Hindlimb muscle (tissue), 1 donor: ENCODE results near the gene DMRT2. TPM values are rescaled to one million over a fixed set of nuclear protein-coding genes. Genes with fewer than 3 reads are reported as not detected.

Source experiments
- DNase-seq: peaks from one replicate; pipeline ENCODE4 v3.0.0-alpha.2; 2013
- polyA plus RNA-seq: library from polyadenylated mRNA; unstranded; fragments of 120-200 nt; gene quantifications from one replicate; pipeline ENCODE4 v1.2.1, GENCODE V29; 2013; ENCODE audit not compliant: insufficient read length

The DMRT2 gene
- polyA plus RNA-seq, result 31.0 TPM

DNA sequence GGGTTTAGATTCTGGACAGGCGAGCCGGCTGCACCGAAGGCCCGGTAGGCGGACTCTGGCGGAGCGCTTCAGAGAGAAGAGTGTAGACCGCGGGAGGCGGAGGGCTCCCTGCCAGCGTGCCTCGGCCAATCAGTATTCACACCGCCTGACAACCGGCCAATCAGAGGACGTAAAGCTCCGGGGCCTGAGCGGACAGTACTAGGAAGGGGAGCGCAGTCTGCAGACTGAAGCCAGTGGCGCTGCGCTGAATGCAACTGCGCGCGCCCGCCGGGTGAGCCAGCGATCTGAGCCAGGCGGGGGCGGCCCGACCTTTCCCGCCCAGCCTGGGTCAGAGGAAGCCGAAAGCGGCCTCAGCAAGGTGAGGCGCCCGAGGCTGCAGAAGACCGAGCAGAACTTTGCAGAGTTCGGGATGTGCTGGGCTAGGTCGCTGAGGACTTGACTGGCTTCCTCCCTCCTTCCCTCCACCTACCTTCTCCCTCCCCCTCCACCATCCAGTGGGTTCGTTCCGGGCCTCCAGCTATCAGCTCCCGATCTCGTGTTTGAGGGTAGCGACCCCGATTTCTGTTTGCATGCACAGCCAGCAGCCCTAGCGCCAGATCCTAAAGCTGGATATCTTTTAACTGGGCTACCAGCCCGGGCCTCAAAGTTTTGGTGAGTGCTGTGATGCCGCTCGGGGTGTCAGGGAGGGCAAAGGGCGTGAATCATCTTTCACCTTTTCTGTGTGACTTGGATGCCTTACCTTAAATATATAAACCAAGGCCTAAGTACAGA lies at the start of gene DMRT2:
Gene DMRT2, plus strand, starts transcription at position 233 of the 771 bp plus-strand sequence. CDS start 1,257 bp downstream, outside the sequence.
- peak; percentile 98 for DNase-seq

DNA sequence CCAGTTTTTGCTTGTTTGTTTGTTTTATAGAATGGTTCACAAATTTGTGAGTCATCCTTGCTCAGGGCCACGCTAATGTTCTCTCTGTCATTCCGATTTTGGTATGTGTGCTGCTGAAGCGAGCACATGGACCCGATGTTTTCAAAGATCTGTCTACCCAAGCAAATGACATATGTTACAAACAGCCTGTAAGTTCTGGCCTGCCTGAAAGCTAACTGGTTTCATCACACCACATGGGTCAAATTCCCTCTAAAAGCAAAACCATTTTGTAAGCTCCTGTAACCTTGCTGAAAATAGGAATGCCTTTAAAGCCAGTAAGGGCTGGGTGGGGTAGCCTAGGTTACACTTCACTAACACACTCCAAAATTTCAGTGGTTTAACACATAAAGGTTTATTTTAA lies 48.3 kb upstream of the DMRT2 start:
- DNase-seq, result no peak

DNA sequence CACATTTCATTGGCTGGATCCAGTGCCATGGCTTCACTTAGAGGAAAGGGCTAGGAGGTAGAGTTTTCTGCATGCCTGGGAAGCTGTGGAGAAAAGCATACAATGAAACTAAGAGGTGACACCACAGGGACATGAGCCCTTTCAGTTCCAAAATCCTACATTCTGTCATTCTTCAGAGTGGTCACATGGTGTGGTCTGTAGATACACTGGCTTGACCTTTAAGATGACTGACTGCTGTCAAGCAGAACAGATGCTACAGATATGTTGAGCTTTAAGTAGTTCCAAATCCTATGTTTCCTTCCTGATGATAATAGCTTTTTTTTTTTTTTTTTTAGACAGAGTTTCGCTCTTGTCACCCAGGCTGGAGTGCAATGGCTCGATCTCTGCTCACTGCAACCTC lies 47.5 kb upstream of the DMRT2 start:
- DNase-seq, result no peak

DNA sequence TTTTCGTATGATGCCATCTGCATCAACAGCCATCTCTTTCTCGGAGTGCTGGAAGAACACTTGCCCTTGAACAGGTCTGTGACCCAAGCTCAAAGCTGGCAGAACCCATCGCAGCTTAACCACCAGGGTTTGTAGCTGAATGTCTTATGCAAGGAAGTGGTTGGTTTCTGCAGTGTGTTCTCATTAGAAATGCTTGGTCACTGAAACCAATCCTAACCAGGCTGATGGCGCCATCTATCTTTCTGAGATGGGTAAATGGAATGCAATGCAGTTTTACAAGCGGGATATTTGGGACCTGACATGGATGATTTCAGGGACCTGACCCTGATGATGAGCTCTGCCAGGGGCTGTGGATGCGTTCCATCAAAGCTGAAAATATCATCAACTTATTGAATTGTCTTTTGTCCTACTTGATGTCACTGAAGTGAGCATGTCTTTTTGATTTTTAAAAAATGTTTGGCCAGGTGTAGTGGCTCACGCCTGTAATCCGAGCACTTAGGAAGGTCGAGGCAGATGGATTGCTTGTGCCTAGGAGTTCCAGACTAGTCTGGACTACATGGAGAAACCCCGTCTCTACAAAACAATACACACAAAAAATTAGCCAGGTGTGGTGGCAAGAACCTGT lies 45.0 kb upstream of the DMRT2 start:
- peak; percentile 45 for DNase-seq

DNA sequence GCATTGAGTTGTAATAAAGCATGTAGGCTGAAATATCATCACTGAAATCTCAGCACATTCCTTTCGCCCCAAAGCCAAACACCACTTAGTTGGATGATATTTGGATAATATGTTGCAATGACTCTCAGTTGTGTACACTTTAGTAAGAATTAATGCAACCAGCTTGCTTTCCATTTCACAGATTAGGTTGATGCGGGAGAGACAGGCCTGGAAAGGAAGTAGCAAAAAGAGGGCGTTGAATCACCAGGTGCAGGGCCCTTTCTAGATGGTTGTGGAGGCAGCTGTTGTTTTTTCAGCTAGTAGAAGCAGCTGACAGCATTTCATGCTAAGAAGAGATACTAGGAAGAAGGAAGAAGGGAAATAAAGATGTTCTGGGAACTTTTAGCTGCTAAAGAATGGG lies 42.8 kb upstream of the DMRT2 start:
- no peak for DNase-seq

DNA sequence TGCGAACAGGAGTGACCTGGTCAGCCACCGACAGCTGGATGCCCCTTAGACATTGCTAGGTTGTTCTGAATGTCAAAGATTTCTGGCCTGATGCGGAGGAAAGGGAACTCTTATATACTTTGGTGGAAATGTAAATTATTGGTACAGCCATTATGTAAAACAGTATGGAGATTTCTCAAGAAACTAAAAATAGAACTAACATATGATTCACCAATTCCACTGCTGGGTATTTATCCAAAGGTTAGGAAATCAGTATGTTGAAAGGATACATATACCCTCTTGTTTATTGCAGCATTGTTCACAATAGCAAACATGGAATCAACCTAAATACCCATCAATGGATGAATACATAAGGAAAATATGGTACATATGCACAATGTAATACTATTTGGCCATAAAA lies 41.9 kb upstream of the DMRT2 start:
- DNase-seq, result no peak

DNA sequence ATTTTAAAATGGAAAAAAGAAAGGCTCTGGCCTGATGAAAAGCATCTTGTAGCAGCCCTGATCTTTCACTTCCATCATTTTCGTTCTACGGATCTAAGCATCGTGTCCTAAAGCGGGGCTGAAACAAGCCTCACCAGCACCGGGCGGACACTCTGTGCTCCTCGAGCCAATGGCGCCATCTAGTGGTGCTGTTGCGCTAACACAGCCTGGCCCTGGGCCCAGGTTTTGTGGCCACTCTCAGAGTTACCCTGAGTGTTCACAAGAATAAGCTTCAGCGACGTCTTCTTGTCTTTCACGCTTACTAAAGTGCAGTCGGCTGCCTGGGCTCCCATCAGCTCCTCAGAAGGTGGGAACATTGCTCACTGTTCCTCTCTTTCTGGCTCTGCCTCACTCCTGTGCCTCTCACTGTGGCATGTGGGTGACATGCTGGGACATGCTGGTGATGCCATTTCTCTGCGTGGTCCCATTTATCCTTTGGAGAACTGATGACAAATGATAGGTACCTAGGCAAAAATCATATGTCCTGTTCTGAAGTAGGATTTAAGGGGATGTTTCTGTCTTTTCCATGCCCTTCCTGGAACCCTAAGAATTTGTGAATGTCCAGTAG lies 41.0 kb upstream of the DMRT2 start:
- DNase-seq, result peak; percentile 83

DNA sequence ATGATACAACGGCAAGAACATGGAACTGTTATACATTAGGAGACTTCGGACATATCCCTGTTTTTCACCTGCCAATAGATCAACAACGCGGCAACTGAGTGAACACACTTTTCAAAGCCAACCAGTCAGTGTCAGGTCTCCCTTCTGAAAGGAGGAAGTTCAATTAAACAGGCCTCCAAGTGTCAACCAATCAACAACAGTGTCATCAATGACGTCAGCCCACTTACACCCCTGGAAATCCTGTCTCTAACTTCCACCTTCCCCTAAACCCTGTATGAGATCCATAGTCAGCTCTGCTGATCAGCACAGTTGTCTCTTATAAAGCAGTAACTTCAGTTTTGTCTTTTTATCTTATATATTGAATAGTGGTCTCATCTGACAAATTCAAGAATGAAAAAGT lies 37.1 kb upstream of the DMRT2 start:
- no peak for DNase-seq

DNA sequence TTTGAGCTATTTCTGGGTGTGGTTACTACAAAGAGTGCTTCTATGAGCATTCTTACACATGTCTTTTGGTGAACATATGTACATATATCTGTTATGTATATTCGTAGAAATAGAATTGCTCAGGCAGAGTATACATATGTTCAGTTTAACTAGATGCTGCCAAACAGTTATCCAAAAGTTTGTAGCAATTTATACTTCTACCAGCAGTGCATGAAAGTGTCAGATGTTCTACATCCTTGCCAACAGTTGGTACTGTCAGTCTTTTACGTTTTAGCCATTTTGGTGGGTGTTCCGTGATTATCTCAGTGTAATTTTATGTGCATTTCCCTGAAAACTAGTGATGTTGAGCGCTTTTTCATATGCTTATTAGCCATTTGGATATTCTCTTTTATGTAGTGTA lies 35.9 kb upstream of the DMRT2 start:
- no peak for DNase-seq

DNA sequence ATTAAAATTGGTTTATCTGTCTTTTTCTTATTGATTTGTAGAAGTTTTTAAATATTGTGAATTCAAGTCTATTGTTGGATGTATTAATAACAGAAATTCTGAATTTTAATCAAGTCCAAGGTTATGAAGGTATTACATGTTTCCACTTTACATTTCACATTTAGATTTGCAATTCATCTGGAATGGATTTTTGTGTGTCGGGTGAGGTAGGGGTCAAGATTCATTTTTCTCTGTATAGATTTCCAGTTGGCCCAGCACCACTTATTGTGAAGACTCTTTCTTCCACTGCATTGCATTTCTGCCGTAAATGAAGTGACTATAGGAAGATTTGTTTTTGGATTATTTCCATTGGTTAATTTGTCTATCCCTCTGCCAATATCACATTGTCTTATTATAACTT lies 35.5 kb upstream of the DMRT2 start:
- no peak for DNase-seq

DNA sequence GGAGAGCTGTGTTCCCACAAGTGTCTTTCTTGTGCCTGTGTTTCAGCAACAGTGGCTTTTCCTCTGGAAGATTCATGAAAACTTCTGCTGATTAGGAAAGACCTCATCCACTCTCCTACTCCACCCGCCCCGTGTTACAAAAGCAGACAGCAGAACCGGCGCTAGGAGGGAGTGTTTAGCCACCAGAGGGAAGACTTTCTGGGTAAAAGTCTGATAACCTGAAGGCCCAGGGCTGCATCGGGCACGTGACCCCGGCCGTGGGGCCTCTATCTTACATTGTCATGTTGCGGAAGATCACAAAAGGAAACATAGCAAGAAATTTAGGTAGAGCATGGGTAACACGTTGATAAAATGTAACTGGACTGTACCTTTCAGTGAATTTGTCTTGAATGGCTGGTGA lies 32.0 kb upstream of the DMRT2 start:
- DNase-seq, result no peak

DNA sequence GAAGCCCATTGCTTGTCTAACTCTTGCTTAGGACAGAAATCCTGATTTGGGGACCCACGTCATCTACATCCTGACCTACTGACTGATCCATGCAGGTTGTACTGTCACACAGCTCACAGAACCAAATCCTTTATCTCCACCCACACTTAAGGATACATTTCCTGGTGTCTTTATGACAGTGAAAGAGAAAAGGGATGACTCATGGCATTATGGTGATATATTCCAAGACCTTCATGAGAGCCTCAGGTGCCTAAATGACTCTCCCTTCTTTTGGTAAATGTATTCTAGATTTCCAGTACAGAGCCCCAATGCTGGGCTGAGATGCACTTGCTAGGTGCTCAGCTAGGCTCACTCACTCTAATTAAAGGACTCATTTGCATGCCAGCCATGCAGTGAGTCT lies 26.0 kb upstream of the DMRT2 start:
- no peak for DNase-seq

DNA sequence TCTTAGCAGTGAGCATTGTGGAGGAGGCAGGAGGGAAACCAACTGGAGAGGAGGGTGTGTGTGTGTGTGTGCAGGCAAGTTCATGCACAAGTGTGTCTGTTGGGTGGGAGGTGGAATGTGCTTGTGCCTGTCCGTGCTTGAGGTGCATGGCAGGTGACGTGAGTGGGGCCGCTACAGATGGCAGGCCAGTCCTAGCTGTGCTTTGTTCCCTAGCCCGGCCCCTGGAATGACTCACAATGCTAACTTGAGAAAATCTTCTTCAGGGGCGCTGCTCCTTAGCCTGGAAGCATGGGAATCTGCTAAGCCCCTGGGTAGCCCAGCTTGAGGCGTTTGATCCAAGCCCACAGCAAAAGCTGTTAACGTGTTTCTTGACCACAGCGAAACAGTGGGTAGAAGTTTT lies 25.0 kb upstream of the DMRT2 start:
- DNase-seq, result no peak

DNA sequence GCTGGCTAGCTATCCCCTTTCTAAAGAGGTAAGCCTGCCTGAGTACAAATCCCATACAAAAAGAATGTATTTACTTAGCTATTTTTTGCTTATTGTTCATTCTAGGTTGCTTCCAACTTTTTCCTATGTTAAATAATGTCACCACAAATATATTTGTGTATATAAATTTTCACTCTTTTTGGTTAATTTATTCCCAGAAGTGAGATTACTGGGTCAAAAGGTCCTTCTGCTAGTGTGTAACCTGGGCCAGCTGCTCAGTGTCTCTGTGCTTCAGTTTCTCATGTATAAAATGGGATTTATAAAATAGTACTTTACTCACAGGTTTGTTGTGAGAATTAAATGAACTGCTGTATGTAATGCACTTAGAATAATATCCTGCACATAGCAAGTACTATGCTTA lies 23.9 kb upstream of the DMRT2 start:
- no peak for DNase-seq

DNA sequence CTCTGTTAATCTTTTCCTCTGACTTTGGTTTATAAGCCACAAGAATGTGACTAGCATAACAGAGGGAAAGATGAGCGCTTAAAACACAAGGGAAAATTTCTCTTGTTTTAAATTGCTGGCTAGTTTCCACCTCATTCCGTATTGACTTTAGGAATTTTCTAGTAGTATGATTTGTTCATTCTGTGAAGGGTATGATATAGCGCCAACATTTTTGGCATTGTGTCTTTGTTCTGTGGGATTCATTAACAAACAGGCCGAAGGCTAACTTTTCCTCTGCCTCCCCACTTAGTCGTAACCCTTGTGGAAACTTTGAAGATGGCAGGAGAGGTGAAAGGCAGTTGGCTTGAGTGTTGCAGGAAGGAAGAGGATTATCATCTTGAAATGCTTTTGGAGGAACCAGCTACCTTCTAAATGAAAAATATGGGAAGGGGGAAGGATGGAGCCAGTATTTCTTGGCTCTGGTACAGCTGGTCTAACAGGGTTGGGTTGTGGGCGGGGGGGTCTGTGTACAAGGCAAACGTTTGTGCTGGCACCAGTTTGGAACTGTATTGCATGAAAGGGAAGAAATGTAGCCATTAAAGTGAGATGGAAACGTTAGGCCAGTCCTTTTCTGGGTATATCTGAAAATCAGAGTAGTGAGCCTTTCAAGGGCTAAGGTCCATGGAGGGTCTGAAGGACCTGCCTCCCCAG lies 21.5 kb upstream of the DMRT2 start:
- no peak for DNase-seq

DNA sequence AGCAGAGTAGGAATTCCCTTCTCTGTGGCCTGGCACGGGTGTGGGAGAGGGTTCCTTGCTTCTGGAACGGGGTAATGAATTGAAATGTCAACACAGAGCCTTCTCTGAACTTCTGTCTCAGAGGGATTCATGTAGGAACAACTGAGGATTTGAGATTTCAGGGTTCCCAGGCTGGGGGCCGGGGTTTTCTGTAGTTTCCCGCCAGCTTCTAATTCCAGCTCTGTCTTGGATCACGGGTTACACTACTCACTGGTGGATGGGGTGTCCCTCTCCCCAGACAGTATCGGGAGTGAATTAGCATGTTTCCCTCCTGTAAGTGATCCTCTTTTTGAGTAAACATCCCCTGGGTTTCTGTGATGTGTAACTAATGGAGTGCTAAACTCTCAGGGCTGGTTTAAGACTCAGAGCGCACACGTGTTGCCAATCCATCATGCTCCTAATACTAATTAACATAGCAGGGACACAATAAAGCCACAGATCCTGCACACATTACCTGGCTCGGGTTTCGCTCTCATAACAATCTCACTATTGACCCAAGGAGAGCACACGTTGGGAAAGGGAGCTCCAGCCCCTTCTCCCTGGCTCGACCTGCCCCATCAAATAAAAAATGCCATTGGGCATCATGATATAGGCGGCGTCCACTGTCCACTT lies 18.1 kb upstream of the DMRT2 start:
- no peak for DNase-seq

DNA sequence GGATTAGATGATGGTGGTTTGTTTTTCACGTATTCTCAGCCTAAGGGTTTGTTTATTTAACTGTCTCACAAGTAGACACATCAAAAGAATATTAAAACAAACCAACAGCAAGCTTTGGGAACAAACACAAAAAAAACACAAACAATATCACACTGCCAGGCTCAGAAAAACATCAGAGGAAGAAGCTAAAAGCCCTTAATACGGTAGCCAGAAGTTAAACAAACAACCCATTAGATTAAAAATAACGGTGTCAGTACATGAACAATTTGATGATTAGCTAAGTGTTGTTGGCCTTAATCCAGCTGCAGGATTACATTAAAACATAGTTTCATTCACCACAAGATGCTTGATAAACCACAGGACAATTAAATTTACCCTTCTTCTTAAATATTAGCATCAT lies 15.9 kb upstream of the DMRT2 start:
- DNase-seq, result no peak

DNA sequence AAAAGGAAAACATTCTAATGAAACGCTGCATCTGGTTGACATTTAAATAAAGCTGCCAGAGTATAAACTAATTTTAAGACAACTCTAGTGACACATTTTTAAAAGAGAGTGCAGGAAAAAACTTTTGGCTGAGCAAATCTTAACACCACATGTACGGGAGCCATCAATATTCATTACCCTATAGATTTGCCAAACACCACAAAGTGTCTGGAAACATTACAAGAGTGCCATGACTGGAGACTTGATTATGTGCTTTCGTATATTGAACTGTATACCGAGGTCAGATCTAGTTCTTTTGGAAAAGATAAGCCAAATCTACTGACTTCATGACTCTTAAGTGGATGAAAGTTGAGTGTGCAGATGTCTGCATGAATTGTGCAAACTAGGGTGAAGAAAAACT lies 10.6 kb upstream of the DMRT2 start:
- no peak for DNase-seq

DNA sequence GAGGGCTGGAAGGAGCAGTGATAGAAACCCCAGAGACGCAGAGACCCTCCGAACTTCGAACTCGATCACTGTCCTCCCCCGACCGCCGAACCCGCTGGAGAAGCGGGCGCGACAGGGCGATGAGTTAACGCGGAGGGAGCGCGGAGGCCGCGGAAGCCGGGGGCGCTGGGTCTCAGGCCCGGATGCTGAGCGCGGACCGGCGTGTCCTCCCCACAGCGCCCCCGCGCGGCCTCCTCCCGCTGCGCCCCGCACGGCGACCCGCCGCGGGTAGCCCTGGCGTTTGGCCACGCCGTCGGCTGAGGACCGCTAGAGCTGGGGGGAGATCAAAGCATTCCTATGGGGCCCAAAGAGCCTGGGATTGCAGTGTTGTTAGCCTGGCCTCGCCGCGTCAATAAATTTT lies 7.7 kb upstream of the DMRT2 start:
- DNase-seq, result peak; percentile 83

DNA sequence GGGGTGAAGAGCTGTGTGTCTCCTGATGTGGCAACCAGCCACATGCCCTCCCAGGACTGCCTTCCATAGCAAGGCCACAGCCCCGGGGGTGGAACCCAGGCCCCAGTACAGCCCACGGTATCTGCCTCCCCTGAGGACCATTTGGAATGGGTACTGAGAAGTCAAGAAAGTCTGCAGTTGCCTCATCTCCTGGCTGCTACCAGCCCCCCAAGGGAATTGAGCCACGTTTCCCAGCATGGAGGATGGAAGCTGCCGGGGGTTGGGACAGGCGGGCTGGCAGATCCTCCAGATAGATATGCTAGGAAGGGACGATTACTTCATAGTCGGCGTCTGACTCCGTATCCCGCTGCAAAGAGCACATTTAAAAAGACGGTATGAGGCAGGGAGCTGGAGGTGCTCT lies 5.5 kb upstream of the DMRT2 start:
- DNase-seq, result no peak

DNA sequence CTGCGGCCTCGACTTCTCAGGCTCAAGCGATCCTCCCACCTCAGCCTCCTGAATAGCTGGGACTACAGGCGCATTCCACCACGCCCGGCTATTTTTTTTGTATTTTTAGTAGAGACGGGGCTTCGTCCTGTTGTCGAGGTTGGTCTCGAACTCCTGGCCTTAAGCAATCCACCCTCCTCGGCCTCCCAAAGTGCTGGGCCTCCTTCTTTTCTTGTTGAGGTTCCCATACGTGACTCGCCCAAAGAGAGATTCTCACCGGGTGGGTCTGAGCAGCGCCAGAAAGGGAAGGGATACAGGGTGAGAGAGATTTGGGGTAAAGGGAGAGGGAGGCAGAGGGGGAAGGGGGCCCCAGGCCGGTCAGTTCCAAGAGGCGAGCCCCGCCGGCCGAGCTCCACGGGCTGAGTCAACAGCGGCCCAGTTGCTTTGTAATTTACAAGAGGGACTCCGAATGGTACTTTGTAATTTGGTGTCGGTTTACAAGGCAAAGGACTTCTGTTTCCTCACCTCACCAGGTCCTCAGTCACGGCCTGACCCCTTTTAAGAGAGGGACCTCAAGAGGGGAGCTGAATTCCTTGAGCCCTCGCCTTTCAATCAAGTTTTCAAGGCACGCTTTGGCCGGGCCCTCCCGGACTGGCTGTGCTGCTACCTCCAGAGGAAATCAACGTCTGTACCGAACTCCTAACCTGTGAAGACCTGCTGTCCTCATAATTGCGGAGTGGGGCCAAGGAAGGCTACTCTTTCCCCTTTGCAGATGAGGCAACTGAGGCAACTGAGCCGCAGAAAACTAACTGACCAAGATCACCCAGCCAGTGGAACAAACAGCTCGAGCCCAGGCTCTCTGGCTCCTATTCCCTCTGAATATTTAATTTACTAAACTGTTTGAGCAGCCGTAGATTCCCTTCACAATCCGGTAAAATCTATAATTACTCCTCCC lies 3.3 kb upstream of the DMRT2 start:
- no peak for DNase-seq
